Lower leg skin (tissue), 4 donors: ENCODE data around the gene RAD21L1. TPM values are rescaled to one million over a fixed set of nuclear protein-coding genes. Genes with fewer than 3 reads are reported as not detected.
A peak's percentile ranks its signal among the peaks of the same experiment; 100 is the strongest.

ENCODE experiments used
- DNase-seq, 2 donors: peaks; one replicate each; pipeline ENCODE4 v3.0.0-alpha.2; 2019; ENCODE audit warnings: low spot score in 2 of 2
- H3K4me3 ChIP-seq: fragments of 200-600 bp; sonication (generic); 2 replicates; pipeline ENCODE4 v1.5.1; 2017; ENCODE audit warnings: mild to moderate bottlenecking, low read depth; ENCODE audit not compliant: poor library complexity, severe bottlenecking
- POLR2A ChIP-seq, 2 donors: fragments of 450-650 bp; IDR thresholded peaks; one replicate each; pipeline ENCODE4 v1.6.1; 2016 to 2017; ENCODE audit warnings: antibody characterized with exemption in 2 of 2, mild to moderate bottlenecking in 1 of 2, moderate library complexity in 1 of 2
- WGBS, 2 donors: methylation state at CpG; one replicate each; pipeline ENCODE4 v1.1.5; 2018; 5-methylcytosine and 5-hydroxymethylcytosine counted together
- intact Hi-C: fragments of 100-400 bp; cut with DNase I; formaldehyde crosslinking; loops from one replicate; pipeline ENCODE4 v1.15.0; 2023; ENCODE audit warnings: low total_unique reads
- total RNA-seq, 4 donors: library from RNA; depleted of rRNA; stranded (reverse); fragments of >200 nt; gene quantifications; one replicate each; pipeline ENCODE4 v1.1.0, GENCODE V29; 2016
- TF ChIP-seq, protein P1 (sequence below), 3 donors: fragments of 450-650 bp; IDR thresholded peaks; one replicate each; pipeline ENCODE4 v1.5.1; 2016; ENCODE audit warnings: antibody characterized with exemption in 3 of 3, mild to moderate bottlenecking in 3 of 3, moderate library complexity in 2 of 3

Gene RAD21L1
- total RNA-seq, 4 donors from 2014 or later: 0.38 TPM; not detected in 3

DNA sequence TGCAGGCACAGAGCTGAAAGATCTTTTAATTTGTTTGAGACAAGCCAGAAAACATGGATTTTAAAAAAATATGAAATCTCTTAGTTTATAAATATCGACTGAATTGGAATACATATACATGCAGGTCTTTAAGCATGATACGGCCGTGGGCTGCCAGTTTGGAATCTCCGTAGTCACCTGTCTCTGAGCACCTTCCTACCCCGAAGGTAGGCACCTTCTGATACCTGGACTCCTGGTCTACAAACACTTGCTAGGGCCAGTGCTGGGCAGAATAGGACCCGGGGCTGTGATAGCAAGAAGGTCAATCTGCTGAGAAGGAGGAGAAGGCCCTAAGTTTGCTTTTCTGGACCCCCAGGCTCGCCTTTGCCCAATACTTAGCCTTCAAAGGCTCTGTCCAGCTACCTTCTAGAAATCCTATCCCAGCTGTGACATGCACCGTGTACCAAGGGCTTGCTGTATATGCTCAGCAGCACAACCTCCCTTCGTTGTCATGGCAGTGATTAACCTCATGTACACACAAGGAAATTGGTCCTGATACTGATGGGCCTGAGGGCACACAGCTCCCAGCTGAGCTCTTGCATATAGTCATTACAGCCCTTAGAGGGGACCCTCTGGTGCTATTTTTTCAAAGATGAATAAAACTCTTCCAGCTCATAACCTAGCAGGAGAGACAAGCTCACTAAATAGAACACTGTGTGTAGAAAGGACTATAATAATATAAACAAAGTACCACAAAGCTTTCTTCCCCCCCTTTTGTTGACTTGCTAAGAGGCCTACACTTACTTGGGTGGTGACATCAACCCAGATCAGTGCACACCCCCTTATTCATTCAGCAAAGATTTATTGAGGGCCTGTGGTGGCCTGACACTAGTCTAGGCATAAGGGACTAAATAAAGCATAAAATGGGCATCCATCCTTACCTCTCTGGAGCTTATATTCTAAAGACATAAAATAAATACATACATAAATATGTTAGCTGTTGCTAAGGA lies 58.0 kb downstream of the RAD21L1 start:
- 89 to 90% methylated on average over 9 of the region's 9 CpGs for WGBS, 2 donors
- TF ChIP-seq POLR2A (IDR thresholded peaks at IDR 0.05): no peak
- TF ChIP-seq, protein P1, sequence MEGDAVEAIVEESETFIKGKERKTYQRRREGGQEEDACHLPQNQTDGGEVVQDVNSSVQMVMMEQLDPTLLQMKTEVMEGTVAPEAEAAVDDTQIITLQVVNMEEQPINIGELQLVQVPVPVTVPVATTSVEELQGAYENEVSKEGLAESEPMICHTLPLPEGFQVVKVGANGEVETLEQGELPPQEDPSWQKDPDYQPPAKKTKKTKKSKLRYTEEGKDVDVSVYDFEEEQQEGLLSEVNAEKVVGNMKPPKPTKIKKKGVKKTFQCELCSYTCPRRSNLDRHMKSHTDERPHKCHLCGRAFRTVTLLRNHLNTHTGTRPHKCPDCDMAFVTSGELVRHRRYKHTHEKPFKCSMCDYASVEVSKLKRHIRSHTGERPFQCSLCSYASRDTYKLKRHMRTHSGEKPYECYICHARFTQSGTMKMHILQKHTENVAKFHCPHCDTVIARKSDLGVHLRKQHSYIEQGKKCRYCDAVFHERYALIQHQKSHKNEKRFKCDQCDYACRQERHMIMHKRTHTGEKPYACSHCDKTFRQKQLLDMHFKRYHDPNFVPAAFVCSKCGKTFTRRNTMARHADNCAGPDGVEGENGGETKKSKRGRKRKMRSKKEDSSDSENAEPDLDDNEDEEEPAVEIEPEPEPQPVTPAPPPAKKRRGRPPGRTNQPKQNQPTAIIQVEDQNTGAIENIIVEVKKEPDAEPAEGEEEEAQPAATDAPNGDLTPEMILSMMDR (IDR thresholded peaks at IDR 0.05): no peak
- peak in 1 of 2 donors; percentile 32 for DNase-seq
- no peak overlapping the region for H3K4me3 ChIP-seq
- intact Hi-C loops: no loop called here

DNA sequence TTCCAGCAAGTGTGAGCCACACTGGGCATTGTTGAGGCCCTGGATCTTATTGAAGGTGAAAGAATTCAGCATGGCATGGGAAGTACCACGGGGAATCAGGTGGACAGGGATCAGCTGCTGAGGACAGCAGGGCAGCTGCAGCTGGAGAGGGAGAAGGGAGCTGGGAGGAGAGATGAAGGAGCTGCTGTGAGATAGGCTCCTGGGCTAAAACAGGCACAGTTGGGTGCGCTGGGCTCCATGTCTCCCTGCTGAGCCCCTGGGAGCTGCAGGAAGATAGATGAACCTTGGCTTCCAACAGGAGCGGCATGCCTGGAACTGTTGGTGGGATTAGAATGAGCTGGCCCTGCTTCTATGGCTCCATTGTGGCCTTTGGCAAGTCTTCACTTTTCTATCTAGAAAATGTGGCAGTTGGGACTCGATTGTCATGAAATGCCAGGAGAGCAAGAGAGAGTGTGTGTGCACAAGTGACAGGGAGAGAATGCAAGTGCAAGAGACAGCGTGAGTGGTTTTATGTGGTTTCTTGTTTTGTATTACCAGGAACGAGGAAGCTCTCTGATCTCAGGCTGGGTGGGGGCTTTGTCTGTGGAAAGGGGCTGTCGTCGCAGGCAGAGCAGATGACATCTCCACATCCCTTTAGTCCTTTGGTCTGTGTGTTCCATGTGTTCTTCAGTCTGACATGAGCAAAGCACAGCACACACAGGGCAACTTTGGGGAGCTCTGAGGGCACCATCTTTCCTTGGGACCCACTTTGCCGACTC lies 60.6 kb downstream of the RAD21L1 start:
- DNase-seq: peak in 1 of 2 donors; percentile 68
- H3K4me3 ChIP-seq: no peak overlapping the region
- 69 to 76% methylated on average over 9 of the region's 9 CpGs for WGBS, 2 donors
- no peak for TF ChIP-seq POLR2A (IDR thresholded peaks at IDR 0.05)
- TF ChIP-seq, protein P1 (IDR thresholded peaks at IDR 0.05): no peak
- intact Hi-C loops: no loop called here

- intact Hi-C loops: no loop called here
- no peak overlapping the region for H3K4me3 ChIP-seq
- no peak for DNase-seq
- TF ChIP-seq, protein P1 (IDR thresholded peaks at IDR 0.05): no peak
- no peak for TF ChIP-seq POLR2A (IDR thresholded peaks at IDR 0.05)
- 78 to 94% methylated on average over 1 of the region's 1 CpG for WGBS, 2 donors
Measured at GRCh38 chr20:1287306-1287705, 61.5 kb downstream of the RAD21L1 start.

GRCh38 chr20:1287787-1288569 lies 62.1 kb downstream of the RAD21L1 start:
- intact Hi-C loops: no loop called here
- no peak overlapping the region for H3K4me3 ChIP-seq
- TF ChIP-seq POLR2A (IDR thresholded peaks at IDR 0.05): no peak
- TF ChIP-seq, protein P1 (IDR thresholded peaks at IDR 0.05): no peak
- 87 to 92% methylated on average over 11 of the region's 11 CpGs for WGBS, 2 donors
- DNase-seq: peak in 1 of 2 donors; percentile 72

DNA sequence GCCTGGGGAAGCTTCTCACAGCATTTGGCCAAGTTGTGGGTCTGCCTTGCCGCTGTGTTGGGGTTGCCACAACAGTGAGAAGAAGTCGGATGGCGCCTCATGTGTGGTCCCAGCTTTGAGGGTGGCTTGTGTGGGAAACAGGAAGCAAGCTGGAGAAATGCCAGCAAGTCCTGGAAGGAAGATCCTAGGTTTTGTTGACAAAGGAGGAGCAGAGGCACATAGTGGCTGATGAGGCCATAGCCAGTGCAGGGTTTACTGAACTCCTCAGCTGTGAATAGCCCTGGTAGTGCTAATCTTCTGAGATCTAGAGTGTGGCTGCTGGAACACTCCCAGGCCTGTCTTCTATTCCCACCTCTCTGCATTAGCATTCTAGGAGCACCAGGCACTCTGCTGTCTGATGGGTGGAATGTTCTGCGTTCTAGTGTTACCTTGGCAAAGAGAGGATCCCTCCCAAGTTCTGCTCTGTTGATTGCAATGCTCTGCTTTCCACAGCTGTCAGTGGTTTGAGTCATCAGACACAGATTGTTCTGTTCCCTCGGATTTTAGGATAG lies 65.4 kb downstream of the RAD21L1 start:
- H3K4me3 ChIP-seq: no peak overlapping the region
- no peak for DNase-seq
- 62 to 68% methylated on average over 5 of the region's 5 CpGs for WGBS, 2 donors
- TF ChIP-seq, protein P1 (IDR thresholded peaks at IDR 0.05): no peak
- TF ChIP-seq POLR2A (IDR thresholded peaks at IDR 0.05): no peak
- intact Hi-C loops: no loop called here
